ENCODE data around the gene ITGA4.

DNA sequence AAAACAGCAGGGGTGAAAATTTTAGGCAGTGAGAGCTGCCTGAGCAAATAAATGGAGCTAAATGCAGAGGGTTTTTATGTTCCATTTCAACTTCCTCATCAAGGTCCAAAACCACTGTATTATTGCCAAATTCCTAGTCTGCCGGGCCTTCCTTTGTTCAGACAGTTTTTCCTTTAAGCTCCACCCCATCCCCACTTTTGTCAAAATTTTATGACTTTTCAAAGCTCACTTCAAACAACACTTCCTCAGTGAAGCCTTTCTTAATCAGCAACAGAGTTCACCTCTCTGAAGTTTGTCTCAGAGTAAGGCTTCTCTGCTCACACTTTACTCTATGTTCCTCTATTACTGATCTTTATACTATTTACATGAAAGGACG lies 118.5 kb downstream of the ITGA4 start:
- TF ChIP-seq, protein P1, sequence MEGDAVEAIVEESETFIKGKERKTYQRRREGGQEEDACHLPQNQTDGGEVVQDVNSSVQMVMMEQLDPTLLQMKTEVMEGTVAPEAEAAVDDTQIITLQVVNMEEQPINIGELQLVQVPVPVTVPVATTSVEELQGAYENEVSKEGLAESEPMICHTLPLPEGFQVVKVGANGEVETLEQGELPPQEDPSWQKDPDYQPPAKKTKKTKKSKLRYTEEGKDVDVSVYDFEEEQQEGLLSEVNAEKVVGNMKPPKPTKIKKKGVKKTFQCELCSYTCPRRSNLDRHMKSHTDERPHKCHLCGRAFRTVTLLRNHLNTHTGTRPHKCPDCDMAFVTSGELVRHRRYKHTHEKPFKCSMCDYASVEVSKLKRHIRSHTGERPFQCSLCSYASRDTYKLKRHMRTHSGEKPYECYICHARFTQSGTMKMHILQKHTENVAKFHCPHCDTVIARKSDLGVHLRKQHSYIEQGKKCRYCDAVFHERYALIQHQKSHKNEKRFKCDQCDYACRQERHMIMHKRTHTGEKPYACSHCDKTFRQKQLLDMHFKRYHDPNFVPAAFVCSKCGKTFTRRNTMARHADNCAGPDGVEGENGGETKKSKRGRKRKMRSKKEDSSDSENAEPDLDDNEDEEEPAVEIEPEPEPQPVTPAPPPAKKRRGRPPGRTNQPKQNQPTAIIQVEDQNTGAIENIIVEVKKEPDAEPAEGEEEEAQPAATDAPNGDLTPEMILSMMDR (IDR thresholded peaks at IDR 0.05), result no peak
- no peak for TF ChIP-seq POLR2A (IDR thresholded peaks at IDR 0.05)

Measured in stomach (tissue), 4 donors.